ENCODE measurements around the gene ENTR1. TPM values are rescaled to one million over a fixed set of nuclear protein-coding genes. Genes with fewer than 3 reads are reported as not detected.

ENTR1 gene
- total and polyA plus RNA-seq, 2 of the 13 experiments (the other 11 are each of a cell fraction or from before 2014, with no cell fraction given), result 70.1 to 76.4 TPM

DNA sequence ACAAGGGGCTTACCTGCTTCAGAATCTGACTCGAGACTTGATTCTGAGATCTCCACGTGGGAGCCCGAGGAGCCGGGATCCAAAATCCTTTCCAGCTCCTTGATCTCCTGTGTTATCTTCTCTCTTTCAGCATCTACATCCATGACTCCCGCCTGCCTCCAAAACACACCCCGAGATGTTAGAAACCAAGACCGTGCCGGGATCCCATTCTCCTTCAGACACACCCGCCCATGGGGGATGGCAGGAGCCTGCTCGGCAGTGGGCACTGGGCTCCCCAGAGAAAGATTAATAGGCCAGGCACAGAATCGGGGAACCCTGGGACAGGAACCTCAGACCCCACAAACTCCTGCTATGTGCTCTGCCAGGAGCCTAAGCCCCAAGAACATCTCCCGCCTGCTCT lies 12.1 kb downstream of the ENTR1 start (continued):
- TF ChIP-seq, protein P1, sequence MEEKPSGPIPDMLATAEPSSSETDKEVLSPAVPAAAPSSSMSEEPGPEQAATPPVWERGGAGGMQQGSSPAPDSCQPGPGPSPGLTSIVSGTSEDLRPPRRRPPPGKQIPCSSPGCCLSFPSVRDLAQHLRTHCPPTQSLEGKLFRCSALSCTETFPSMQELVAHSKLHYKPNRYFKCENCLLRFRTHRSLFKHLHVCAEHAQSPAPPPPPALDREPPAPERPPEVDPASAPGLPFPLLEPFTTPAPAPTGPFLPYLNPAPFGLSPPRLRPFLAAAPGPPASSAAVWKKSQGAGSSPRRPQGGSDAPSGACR (CRISPR knock-in tag; IDR thresholded peaks at IDR 0.05), result no peak

DNA sequence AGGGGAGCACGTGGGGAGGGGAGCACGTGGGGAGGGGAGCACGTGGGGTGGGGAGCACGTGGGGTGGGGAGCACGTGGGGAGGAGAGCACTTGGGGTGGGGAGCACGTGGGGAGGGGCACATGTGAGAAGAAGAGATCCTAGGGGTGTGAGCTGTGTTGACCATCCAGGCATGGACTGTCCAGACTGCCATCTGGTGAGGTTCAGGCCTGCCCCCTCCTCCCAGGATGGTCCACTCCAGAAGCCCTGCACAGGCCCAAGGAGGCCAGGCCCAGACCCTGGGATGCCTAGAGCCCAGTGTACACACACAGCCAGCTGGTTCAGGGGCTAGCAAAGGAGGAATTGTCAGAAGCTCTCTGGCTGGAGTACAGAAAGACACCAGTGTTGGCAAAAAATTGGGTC lies 12.8 kb downstream of the ENTR1 start:
- BruUV-seq (replicated peaks), result no TSS peak
- in situ Hi-C loops (cut with HindIII; ENCODE audit: extremely low pct_ligation_motif_present, low pct_unique_long_range_greater_than_20kb), result no loop called here
- H3K9ac ChIP-seq (ENCODE audit: insufficient read depth, low read depth, low read length), result no peak overlapping the region
- TF ChIP-seq SIX1 (CRISPR knock-in tag; IDR thresholded peaks at IDR 0.05; ENCODE audit: borderline replicate concordance), result no peak
- no peak for TF ChIP-seq ZNF619 (CRISPR knock-in tag; IDR thresholded peaks at IDR 0.05)
- TF ChIP-seq, protein P2, sequence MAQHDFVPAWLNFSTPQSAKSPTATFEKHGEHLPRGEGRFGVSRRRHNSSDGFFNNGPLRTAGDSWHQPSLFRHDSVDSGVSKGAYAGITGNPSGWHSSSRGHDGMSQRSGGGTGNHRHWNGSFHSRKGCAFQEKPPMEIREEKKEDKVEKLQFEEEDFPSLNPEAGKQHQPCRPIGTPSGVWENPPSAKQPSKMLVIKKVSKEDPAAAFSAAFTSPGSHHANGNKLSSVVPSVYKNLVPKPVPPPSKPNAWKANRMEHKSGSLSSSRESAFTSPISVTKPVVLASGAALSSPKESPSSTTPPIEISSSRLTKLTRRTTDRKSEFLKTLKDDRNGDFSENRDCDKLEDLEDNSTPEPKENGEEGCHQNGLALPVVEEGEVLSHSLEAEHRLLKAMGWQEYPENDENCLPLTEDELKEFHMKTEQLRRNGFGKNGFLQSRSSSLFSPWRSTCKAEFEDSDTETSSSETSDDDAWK (CRISPR knock-in tag; IDR thresholded peaks at IDR 0.05), result no peak
- TF ChIP-seq MTF1 (CRISPR knock-in tag; IDR thresholded peaks at IDR 0.05), result no peak
- 0 out of 2 replicates have a peak, but pooled peaks have one; percentile 50 for TF ChIP-seq ZNF263 (CRISPR knock-in tag; IDR thresholded peaks at IDR 0.05)
- TF ChIP-seq, protein P3, sequence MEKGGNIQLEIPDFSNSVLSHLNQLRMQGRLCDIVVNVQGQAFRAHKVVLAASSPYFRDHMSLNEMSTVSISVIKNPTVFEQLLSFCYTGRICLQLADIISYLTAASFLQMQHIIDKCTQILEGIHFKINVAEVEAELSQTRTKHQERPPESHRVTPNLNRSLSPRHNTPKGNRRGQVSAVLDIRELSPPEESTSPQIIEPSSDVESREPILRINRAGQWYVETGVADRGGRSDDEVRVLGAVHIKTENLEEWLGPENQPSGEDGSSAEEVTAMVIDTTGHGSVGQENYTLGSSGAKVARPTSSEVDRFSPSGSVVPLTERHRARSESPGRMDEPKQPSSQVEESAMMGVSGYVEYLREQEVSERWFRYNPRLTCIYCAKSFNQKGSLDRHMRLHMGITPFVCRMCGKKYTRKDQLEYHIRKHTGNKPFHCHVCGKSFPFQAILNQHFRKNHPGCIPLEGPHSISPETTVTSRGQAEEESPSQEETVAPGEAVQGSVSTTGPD (CRISPR knock-in tag; IDR thresholded peaks at IDR 0.05), result no peak
- peaks cover 21% of the 10 kb centered on the region for H3K79me2 ChIP-seq (ENCODE audit: insufficient read depth, low read length)
- ATAC-seq, result no peak
- 0 out of 2 replicates have a peak, but pooled peaks cover 2% of the 10 kb centered on the region for H4K20me1 ChIP-seq (ENCODE audit: insufficient read depth, low read length)
- no peak for DNase-seq (ENCODE audit: low spot score)
- H3K27me3 ChIP-seq (ENCODE audit: control insufficient read depth in 1 of 2, insufficient read depth in 2 of 2, low read length in 2 of 2), result no peaks in the 10 kb centered on the region
- H3K4me1 ChIP-seq (ENCODE audit: insufficient read depth, low read length), result peaks cover 20% of the 10 kb centered on the region
- no peak overlapping the region for H3K27ac ChIP-seq (ENCODE audit: extremely low read length, insufficient read depth, low read length)
- 96% methylated on average over 6 of the region's 6 CpGs for WGBS (ENCODE audit: low lambda C conversion rate)
- no peak overlapping the region for H3K4me3 ChIP-seq (replicated peaks in 1 of 3; ENCODE audit: insufficient read depth in 1 of 3, low read depth in 2 of 3, low read length in 3 of 3)
- no peaks in the 10 kb centered on the region for H3K9me3 ChIP-seq (ENCODE audit: low read length)
- ChIA-PET CTCF (ENCODE audit: low intra/inter-chr PET ratio, low total read pairs) (no interaction called here), POLR2A (no interaction called here)
- no peak overlapping the region for H3K4me2 ChIP-seq (ENCODE audit: low read depth, low read length)
- intact Hi-C loops (cut with micrococcal nuclease; ENCODE audit: unreplicated experiment), result no loop called here
- H3K36me3 ChIP-seq (replicated peaks in 1 of 2; ENCODE audit: control insufficient read depth in 1 of 2, insufficient read depth in 2 of 2, low read length in 2 of 2), result peaks cover 18 to 42% of the 10 kb centered on the region in 2 experiments; a peak in 4 of 5 replicates
- no peak for FAIRE-seq
- no peak overlapping the region for H2AFZ ChIP-seq (ENCODE audit: low read length)

Measured in HepG2 (cell line).